GM18498 (cell line): ENCODE data around the gene HOXB6.

Experiments used
- ATAC-seq: cut with Tn5 transposase; IDR thresholded peaks from one replicate; pipeline ENCODE4 v1.9.1; 2021; ENCODE audit warnings: mild to moderate bottlenecking, moderate library complexity; ENCODE audit not compliant: unreplicated experiment

HOXB6 gene

GRCh38 chr17:48604770-48605329 is at the start of gene HOXB6:
Gene HOXB6, minus strand, starts transcription at chr17:48604986. Its CDS starts 6,836 bp downstream, at chr17:48598150.
- ATAC-seq: no peak

- no peak for ATAC-seq
These were observed 45.0 kb upstream of the HOXB6 start for GRCh38 chr17:48649741-48650140.

GRCh38 chr17:48647963-48648245 is 43.1 kb upstream of the HOXB6 start:
- ATAC-seq: no peak

- no peak for ATAC-seq
These were observed 42.5 kb upstream of the HOXB6 start for GRCh38 chr17:48647103-48647962.

GRCh38 chr17:48646183-48647102 is 41.7 kb upstream of the HOXB6 start:
- no peak for ATAC-seq

- no peak for ATAC-seq
These were observed 40.9 kb upstream of the HOXB6 start for GRCh38 chr17:48645639-48646182.

- ATAC-seq: no peak
These were observed 40.2 kb upstream of the HOXB6 start for GRCh38 chr17:48644910-48645557.

- ATAC-seq: no peak
These were observed 39.4 kb upstream of the HOXB6 start for GRCh38 chr17:48644159-48644558.

GRCh38 chr17:48643697-48644012 is 38.9 kb upstream of the HOXB6 start:
- no peak for ATAC-seq

- no peak for ATAC-seq
These were observed 38.3 kb upstream of the HOXB6 start for GRCh38 chr17:48642843-48643696.

GRCh38 chr17:48642059-48642842 is 37.5 kb upstream of the HOXB6 start:
- ATAC-seq: no peak

GRCh38 chr17:48641541-48642058 is 36.8 kb upstream of the HOXB6 start:
- no peak for ATAC-seq

GRCh38 chr17:48640858-48641180 is 36.0 kb upstream of the HOXB6 start:
- no peak for ATAC-seq

- ATAC-seq: no peak
These were observed 35.4 kb upstream of the HOXB6 start for GRCh38 chr17:48639982-48640857.

- ATAC-seq: no peak
These were observed 34.4 kb upstream of the HOXB6 start for GRCh38 chr17:48639136-48639535.

GRCh38 chr17:48637323-48638260 is 32.8 kb upstream of the HOXB6 start:
- no peak for ATAC-seq
